NCI-H2029 (cell line): Measurements from ENCODE around the gene TGIF1.

Experiments used
- DNase-seq: peaks from one replicate; lab custom pipeline; 2025; lab: John Stamatoyannopoulos, UW

The TGIF1 gene

GRCh38 chr18:3434685-3435084, 15.3 kb upstream of the TGIF1 start:
- no peak for DNase-seq

- DNase-seq = no peak
These were observed 9.6 kb upstream of the TGIF1 start for GRCh38 chr18:3440341-3440740.

- DNase-seq = no peak
These were observed 8.7 kb upstream of the TGIF1 start for GRCh38 chr18:3441290-3441689.

DNA sequence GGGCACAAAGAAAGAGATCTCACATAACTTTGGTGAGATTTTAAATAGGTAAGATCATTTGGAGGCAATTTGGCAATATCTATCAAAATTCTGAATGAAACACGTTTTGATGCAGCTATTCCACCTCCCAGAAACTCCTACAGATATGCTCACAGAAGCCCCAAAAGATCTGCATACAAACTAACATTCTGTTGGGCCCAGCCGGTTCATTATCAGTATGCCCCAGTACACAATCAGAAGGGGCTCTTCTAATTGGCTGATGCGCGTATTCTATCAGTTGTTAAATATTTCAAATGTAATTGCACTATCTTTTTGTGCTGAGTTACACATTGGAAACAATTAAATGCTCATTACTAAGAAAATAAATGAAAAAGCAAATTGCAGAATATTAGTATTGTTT, 7.1 kb upstream of the TGIF1 start:
- DNase-seq = no peak

DNA sequence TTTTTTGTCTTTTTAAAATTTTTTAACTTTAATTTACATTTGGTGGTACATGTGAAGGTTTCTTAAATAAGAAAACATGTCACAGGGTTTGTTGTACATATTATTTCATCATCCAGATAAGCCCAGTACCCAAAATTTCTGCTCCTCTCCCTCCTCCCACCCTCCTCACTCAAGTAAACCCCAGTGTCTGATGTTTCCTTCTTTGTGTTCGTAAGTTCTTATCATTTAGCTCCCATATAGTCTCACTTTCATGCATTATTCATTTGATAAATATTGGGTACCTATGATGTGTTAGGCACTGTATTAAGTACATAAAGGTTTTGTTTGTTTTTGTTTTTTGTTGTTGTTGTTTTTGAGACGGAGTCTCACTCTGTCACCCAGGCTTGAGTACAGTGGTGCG, 5.7 kb upstream of the TGIF1 start:
- DNase-seq = no peak

DNA sequence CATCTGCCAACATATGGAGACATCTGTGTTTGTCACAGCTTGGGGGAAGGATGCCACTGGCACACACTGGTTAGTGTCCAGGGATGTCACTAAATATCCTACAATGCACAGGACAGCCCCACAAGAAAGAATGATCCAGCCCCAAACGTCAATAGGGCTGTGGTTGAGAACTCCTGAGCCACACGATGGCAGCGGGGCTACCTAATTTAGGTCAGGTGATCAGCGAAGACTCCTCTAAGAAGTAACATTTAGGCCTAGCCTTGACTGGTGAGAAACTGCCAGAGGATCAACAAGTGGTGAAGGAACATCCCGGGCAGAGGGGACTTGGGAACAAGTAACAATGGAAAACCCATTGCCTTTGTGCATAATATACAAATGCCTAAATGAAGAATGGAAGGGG, 5.0 kb upstream of the TGIF1 start:
- no peak for DNase-seq

GRCh38 chr18:3447068-3447894, 2.7 kb upstream of the TGIF1 start:
- no peak for DNase-seq

DNA sequence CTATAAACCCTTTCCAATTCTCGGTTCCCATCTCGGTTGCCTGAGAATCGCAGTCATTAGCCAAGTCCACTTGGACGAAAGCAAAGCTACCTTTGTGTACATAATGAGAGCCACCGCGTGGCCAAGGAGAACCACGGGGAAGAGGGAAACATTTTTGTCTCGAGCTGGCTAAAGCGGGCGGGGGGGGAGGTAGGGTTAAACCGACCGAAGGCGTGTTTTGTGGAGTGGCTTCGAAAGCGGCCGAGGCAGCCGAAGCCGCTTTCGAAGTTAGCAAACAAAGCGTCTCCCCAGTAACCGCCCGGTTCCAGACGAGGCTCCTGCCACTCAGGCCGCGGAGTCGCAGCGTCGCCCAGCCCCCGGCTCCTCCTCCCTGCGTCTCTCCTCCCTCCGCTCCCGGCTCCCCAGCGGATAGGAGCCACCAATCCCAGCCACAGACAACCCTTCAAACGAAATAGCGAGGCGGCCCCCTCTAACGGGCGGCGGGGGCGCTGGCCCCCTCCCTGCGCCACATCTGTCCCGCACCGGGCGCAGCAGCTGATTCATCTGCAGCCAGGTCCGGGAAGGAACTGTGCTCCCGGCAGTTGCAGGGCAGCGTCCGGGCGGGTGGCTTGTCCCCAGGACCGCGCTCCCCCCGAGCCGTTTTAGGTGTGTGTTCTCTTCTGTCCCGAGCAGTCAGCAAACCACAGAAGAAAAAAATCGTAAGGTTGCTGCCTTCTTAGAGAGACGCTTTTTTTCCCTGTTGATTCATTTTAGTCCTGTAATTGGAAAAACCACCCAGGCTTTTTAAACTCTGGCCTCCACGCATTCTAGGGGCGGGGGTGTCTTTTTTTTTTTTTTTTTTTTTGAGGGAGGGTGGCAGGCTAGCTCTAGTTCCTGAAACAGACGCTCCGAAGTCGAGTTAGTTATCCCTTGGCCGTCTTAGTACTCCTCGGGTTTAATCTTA, 1.8 kb upstream of the TGIF1 start:
- DNase-seq = peak; percentile 91

GRCh38 chr18:3448838-3449511, 997 bp upstream of the TGIF1 start:
- peak; percentile 60 for DNase-seq

- DNase-seq = no peak
These were observed 410 bp upstream of the TGIF1 start for GRCh38 chr18:3449512-3450011.

- DNase-seq = no peak
These were observed 819 bp downstream of the TGIF1 start for GRCh38 chr18:3450799-3451182.

GRCh38 chr18:3451183-3451988, 1.4 kb downstream of the TGIF1 start:
- DNase-seq = peak; percentile 34

- no peak for DNase-seq
These were observed 2.2 kb downstream of the TGIF1 start for GRCh38 chr18:3451989-3452749.

DNA sequence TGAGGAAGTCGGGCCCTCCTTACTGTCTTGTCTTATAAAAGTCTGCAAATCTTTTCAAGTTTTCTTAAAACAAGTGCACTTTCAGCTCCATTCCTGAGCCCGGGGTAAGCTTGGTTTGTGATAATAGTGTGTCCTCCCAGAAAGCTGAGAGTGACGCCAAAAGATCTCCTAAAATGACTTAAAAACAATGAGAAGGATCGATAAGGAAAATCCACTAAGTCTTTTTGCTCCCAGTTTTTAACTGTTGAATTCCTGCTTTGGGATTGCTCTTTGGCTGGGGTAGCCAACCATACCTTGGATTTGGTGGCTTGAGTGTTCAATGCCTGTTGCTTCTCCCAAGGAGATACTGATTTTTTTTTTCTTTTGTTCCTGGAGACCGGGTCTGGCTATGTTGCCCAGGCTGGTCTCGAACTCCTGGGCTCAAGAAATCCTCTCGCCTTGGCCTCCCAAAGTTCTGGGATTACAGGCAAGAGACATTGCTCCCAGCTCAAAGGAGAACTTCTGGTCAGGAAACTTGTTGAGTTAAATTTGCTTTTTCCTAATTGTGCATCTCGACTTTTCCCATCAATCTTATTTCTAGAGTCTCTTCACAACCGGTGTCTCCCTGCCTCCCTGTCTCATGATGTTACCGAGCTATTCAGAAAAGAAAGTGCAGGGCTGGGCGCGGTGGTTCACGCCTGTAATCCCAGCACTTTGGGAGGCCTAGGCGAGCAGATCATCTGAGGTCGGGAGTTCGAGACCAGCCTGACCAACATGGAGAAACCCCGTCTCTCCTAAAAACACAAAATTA, 3.0 kb downstream of the TGIF1 start:
- no peak for DNase-seq

- DNase-seq = peak; percentile 8
These were observed 3.8 kb downstream of the TGIF1 start for GRCh38 chr18:3453540-3454364.

DNA sequence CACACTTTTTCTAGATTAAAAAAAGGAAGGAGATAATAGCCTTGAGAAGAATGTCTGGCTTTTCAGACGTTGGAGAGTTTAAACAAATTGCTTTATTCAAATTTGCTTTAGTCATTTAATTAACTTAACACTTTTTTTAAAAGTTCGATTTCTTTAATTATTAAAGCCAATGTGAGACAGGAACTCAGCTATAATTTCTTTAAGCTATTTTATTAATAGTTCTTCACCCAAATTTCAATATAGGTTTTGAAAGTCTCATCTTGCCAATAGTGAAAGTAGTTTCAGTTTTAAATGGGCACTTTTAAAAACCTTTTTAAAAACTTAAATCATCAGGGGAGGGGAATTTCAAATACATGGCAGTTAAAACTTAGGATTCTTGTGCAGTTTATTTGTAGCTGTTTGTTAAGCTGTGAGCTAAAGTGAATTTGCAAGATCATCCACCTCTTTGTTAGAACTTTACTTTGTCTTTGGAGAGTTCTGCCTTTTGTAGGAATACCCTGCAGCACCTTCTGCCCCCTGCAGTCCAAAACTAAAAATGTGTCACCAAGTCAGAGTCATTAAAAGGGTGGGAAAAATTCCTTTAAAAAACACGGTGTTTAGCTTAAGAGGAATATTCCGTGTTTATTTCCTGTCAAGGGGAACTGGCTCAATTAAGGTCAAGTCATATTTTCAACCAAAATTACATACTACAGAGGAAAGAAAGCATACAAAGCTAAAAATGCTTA, 4.6 kb downstream of the TGIF1 start:
- no peak for DNase-seq

DNA sequence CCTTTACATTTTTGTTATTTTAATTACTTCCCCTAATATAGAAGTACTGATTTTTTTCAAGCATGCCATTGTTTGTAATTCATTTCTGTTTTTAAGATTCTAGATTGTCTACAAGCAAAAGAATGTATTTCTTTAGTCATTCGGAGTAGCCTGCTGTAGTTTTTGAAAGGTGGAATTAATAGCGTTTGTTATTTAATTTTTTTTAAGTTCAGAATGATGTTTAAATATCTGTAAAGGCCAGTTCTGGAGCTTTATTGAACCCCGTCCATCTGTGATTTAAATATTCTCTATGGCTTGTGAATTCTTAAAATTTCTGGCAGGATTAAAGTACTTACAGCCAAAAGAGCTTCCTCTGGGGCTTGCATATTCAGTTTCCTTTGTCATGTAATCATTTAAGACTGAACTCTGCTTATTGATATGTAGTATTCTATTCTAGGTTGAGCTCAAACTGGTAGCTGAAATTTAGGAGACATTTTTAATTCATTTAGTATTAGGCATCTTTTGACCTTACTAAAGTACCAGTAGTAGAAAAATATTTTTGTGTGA, 5.2 kb downstream of the TGIF1 start:
- DNase-seq = no peak
